HG03565 (cell line): ENCODE measurements around the gene ROS1.
"Not testable (repeated sequence)": the region's sequence is repeated elsewhere in the genome, so short reads cannot be mapped to it uniquely, and the experiment has no call there.

Source experiments
- ATAC-seq: cut with Tn5 transposase; IDR thresholded peaks from one replicate; pipeline ENCODE4 v1.9.1; 2021; ENCODE audit warnings: mild to moderate bottlenecking, moderate library complexity; ENCODE audit not compliant: unreplicated experiment

The ROS1 gene

GRCh38 chr6:117387454-117387974, 38.2 kb downstream of the ROS1 start:
- no peak for ATAC-seq

GRCh38 chr6:117384659-117385058, 41.1 kb downstream of the ROS1 start:
- no peak for ATAC-seq

GRCh38 chr6:117381749-117382148, 44.0 kb downstream of the ROS1 start:
- ATAC-seq: peak; percentile 40

GRCh38 chr6:117380298-117380697, 45.4 kb downstream of the ROS1 start:
- ATAC-seq: no peak

- no peak for ATAC-seq
These were observed 50.3 kb downstream of the ROS1 start for GRCh38 chr6:117375446-117375845.

GRCh38 chr6:117373211-117373813, 52.4 kb downstream of the ROS1 start:
- no peak for ATAC-seq

- ATAC-seq: not testable (repeated sequence)
These were observed 53.5 kb downstream of the ROS1 start for GRCh38 chr6:117372289-117372688.

GRCh38 chr6:117371492-117371891, 54.2 kb downstream of the ROS1 start:
- ATAC-seq: no peak

GRCh38 chr6:117359581-117359980, 66.2 kb downstream of the ROS1 start:
- no peak for ATAC-seq

- ATAC-seq: no peak
These were observed 71.1 kb downstream of the ROS1 start for GRCh38 chr6:117354671-117355070.

- ATAC-seq: peak; percentile 80
These were observed 73.2 kb downstream of the ROS1 start for GRCh38 chr6:117352466-117353081.

GRCh38 chr6:117351521-117351920, 74.2 kb downstream of the ROS1 start:
- no peak for ATAC-seq

- ATAC-seq: peak; percentile 48
These were observed 79.4 kb downstream of the ROS1 start for GRCh38 chr6:117346142-117346930.

- ATAC-seq: no peak
These were observed 80.5 kb downstream of the ROS1 start for GRCh38 chr6:117345292-117345610.

GRCh38 chr6:117344444-117345291, 81.1 kb downstream of the ROS1 start:
- no peak for ATAC-seq

GRCh38 chr6:117338567-117338966, 87.2 kb downstream of the ROS1 start:
- no peak for ATAC-seq

- ATAC-seq: no peak
These were observed 95.8 kb downstream of the ROS1 start for GRCh38 chr6:117329926-117330325.

GRCh38 chr6:117328500-117328899, 97.2 kb downstream of the ROS1 start:
- no peak for ATAC-seq

GRCh38 chr6:117328005-117328389, 97.7 kb downstream of the ROS1 start:
- ATAC-seq: no peak

GRCh38 chr6:117327149-117328004, 98.4 kb downstream of the ROS1 start:
- ATAC-seq: no peak
